ENCODE measurements around the gene FOXP1.

FOXP1 gene

DNA sequence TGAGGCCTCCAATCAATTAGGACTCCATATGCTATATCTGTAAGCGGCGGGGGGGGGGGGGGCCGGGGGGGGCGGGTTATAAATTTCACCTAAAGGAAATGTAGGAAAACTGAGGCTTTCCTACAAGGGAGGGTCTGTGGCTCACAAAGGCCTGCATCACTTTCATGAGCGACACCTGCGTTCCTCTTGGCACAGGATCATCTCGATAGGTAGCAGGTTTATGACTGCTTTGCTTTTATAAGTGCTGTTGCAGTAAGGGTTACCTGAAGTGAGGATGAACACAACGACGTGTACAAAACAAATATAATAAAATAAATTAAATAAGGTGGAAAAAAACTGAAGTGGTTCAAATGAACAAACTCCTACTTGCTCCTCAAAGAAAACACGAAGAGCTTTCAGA, 194.3 kb downstream of the FOXP1 start:
- Histone ChIP-seq H3K27ac (ENCODE audit: low read depth, low read length) (peak overlapping the region; percentile 86; the same call in 1 of the 2 replicates), H3K4me3 (ENCODE audit: insufficient read depth, low read length, poor library complexity, severe bottlenecking) (no peak overlapping the region), H3F3A (ENCODE audit: insufficient read depth) (peaks cover 18% of the 10 kb centered on the region), H4K20me1 (ENCODE audit: low read depth, low read length) (no peaks in the 10 kb centered on the region), H3K27me3 (ENCODE audit: low read length) (no peaks in the 10 kb centered on the region), H3K9ac (ENCODE audit: low read length) (no peak overlapping the region), H3K79me2 (ENCODE audit: insufficient read depth, low read length) (no peaks in the 10 kb centered on the region), H3K4me2 (ENCODE audit: low read depth, low read length, poor library complexity, severe bottlenecking) (peak overlapping the region; percentile 67), H2AFZ (ENCODE audit: low read depth, low read length, severe bottlenecking) (no peak overlapping the region), H3K9me2 (replicated peaks; ENCODE audit: insufficient read depth, low read length) (no peaks in the 10 kb centered on the region), H3K9me3 (ENCODE audit: insufficient read depth, low read length) (no peaks in the 10 kb centered on the region), H3K36me3 (ENCODE audit: low read length) (no peaks in the 10 kb centered on the region)
- TF ChIP-seq EZH2phosphoT487 (conservative IDR thresholded peaks at IDR 0.05; ENCODE audit: low read length) (no peak), CTCF (IDR thresholded peaks at IDR 0.05; ENCODE audit: insufficient read depth, low read length, poor library complexity, severe bottlenecking) (no peak)

- Histone ChIP-seq H3K27me3 (ENCODE audit: low read length) (no peaks in the 10 kb centered on the region), H3K4me2 (ENCODE audit: low read depth, low read length, poor library complexity, severe bottlenecking) (peak overlapping the region; percentile 45), H3K27ac (ENCODE audit: low read depth, low read length) (peak overlapping the region; percentile 14; the same call in 1 of the 2 replicates), H2AFZ (ENCODE audit: low read depth, low read length, severe bottlenecking) (no peak overlapping the region), H3K9me2 (replicated peaks; ENCODE audit: insufficient read depth, low read length) (no peaks in the 10 kb centered on the region), H4K20me1 (ENCODE audit: low read depth, low read length) (no peaks in the 10 kb centered on the region), H3F3A (ENCODE audit: insufficient read depth) (peaks cover 18% of the 10 kb centered on the region), H3K4me3 (ENCODE audit: insufficient read depth, low read length, poor library complexity, severe bottlenecking) (no peak overlapping the region), H3K79me2 (ENCODE audit: insufficient read depth, low read length) (no peaks in the 10 kb centered on the region), H3K9ac (ENCODE audit: low read length) (no peak overlapping the region), H3K9me3 (ENCODE audit: insufficient read depth, low read length) (no peaks in the 10 kb centered on the region), H3K36me3 (ENCODE audit: low read length) (no peaks in the 10 kb centered on the region)
- TF ChIP-seq EZH2phosphoT487 (conservative IDR thresholded peaks at IDR 0.05; ENCODE audit: low read length) (no peak), CTCF (IDR thresholded peaks at IDR 0.05; ENCODE audit: insufficient read depth, low read length, poor library complexity, severe bottlenecking) (no peak)
Observed at GRCh38 chr3:71388535-71389120, 194.9 kb downstream of the FOXP1 start.

- Histone ChIP-seq H3K4me2 (ENCODE audit: low read depth, low read length, poor library complexity, severe bottlenecking) (no peak overlapping the region), H3K36me3 (ENCODE audit: low read length) (no peaks in the 10 kb centered on the region), H3F3A (ENCODE audit: insufficient read depth) (peaks cover 14% of the 10 kb centered on the region), H4K20me1 (ENCODE audit: low read depth, low read length) (no peaks in the 10 kb centered on the region), H3K27ac (ENCODE audit: low read depth, low read length) (no peak overlapping the region), H2AFZ (ENCODE audit: low read depth, low read length, severe bottlenecking) (no peak overlapping the region), H3K9ac (ENCODE audit: low read length) (no peak overlapping the region), H3K9me3 (ENCODE audit: insufficient read depth, low read length) (no peaks in the 10 kb centered on the region), H3K79me2 (ENCODE audit: insufficient read depth, low read length) (no peaks in the 10 kb centered on the region), H3K4me3 (ENCODE audit: insufficient read depth, low read length, poor library complexity, severe bottlenecking) (no peak overlapping the region), H3K9me2 (replicated peaks; ENCODE audit: insufficient read depth, low read length) (no peaks in the 10 kb centered on the region), H3K27me3 (ENCODE audit: low read length) (no peaks in the 10 kb centered on the region)
- no peak for TF ChIP-seq CTCF (IDR thresholded peaks at IDR 0.05; ENCODE audit: insufficient read depth, low read length, poor library complexity, severe bottlenecking)
- no peak for TF ChIP-seq EZH2phosphoT487 (conservative IDR thresholded peaks at IDR 0.05; ENCODE audit: low read length)
Observed at GRCh38 chr3:71387586-71387985, 195.9 kb downstream of the FOXP1 start.

Measured in SU-DHL-6 (cell line).